Fibroblast of skin of abdomen (primary cell): ENCODE results near the gene CST9.
"Not testable (repeated sequence)": the region's sequence is repeated elsewhere in the genome, so short reads cannot be mapped to it uniquely, and the experiment has no call there.

Experiments
- DNase-seq: peaks from one replicate; pipeline ENCODE4 v3.0.0-alpha.2; 2013

CST9 gene

DNA sequence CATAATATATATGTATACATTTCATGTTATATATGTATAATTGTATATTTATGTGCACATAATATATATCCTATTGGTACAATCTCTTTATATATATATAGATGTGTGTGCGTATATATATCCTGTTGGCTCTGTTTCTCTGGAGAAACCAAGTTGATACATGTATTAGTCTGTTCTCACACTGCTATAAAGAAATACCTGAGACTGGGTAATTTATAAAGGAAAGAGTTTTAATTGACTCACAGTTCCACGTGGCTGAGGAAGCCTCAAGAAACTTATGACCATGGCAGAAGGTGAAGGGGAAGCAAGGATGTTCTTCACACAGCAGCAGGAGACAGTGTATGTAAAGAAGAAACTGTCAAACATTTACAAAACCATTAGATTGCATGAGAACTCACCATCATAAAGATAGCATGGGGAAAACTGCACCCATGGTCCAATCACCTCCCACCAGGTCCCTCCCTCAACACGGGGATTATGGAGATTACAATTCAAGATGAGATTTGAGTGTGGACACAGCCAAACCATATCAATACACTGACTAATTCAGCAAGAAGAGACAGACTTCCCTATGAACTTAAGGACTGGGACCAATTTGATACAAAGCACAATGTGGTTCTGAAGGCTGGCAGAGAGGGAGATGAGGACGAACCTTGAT, 18.1 kb upstream of the CST9 start:
- no peak for DNase-seq

- DNase-seq = peak; percentile 75
Measured at GRCh38 chr20:23622839-23623343, 17.2 kb upstream of the CST9 start.

GRCh38 chr20:23622401-23622800, 16.7 kb upstream of the CST9 start:
- DNase-seq = not testable (repeated sequence)

GRCh38 chr20:23620670-23621386, 15.1 kb upstream of the CST9 start:
- not testable (repeated sequence) for DNase-seq

DNA sequence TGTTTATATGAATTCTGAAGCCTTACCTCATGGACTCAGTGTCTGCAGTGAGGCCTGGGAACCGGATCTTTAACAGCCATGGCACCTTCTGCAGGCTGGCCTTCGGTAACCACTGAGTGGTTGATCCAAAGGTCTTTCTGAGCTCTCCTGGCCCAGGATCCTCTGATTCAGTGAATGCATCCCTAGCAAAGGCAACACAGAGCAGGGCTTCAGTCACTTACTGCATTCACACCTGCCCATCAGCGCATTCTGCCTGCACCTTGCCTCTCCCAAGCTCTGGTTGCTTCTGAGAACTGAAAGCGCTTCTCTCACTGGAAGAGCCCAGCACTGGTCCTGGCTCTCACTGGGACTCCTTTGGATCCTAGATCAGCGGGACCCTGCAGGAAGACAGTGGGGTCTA, 8.4 kb upstream of the CST9 start:
- no peak for DNase-seq

GRCh38 chr20:23613676-23614075, 8.0 kb upstream of the CST9 start:
- DNase-seq = no peak

GRCh38 chr20:23612396-23612795, 6.7 kb upstream of the CST9 start:
- DNase-seq = no peak

DNA sequence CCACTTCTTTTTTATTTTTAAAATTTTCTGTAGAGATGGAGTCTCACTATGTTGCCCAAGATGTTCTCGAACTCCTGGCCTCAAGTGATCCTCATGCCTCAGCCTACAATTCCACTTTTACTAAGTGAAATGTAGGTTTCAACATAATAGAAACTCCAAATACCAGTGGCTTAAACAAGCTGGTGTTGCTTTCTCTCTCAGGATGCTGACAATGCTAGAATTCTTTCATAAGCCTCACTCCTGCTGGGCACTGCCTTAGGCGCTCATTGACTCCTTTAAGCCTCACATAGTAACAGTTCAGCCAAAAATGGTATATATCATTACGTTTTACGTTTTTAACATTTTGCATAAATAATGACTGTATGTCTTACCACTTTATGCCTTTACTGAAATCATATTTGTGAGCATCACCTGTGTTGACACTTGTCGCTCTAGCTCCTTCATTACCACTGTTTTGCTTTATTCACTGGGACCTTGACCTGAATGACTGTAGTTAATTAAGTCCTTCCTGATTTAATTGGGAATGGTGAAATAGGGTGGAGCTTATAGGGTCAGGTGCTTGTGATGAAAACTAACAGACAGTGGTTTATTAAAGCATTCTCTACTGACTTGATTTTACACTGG, 3.9 kb upstream of the CST9 start:
- no peak for DNase-seq

GRCh38 chr20:23608251-23608846, 2.6 kb upstream of the CST9 start:
- DNase-seq = no peak

GRCh38 chr20:23607497-23608245, 2.0 kb upstream of the CST9 start:
- no peak for DNase-seq

DNA sequence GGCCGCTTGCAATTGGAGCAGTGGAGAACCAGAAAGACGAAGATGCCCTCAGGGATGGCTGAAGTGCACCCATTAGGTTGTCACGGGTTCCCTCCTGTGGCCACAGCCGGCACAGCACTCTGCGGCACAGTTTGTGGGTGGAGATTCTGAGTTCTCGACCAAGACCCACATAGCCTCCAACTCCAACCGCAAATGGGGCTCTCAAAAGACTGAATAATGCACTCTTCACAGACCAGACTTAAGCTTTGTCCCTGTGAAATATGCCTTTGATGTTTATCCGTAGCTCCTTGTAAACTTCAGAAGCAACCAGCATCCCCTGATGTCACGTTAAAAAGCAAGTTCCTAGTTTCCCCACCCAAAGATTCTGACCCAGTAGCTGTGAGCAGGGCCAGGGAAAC, 934 bp upstream of the CST9 start:
- peak; percentile 59 for DNase-seq

- DNase-seq = no peak
Measured at GRCh38 chr20:23604306-23604705, 1.4 kb downstream of the CST9 start.

DNA sequence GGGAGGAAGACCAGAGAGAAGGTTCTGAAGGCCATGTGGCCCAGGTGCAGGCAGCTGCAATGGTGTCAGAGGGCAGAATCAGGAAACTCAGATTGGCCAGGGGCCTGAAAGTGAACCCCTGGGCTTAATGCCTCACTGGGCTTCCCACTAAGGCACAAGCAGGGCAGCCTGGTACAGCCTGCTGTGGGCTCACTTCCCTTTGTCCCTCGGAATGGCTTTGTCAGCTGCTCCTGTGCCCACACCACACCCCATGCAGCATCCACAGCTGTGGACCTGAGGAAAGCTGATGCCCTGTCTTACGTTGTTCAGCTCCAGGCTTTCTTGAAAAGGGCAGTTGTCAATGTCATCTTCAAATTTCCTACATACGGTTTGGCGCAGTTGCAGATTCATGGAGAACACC, 2.4 kb downstream of the CST9 start:
- no peak for DNase-seq

GRCh38 chr20:23602699-23603098, 3.0 kb downstream of the CST9 start:
- no peak for DNase-seq

GRCh38 chr20:23602241-23602640, 3.5 kb downstream of the CST9 start:
- no peak for DNase-seq

DNA sequence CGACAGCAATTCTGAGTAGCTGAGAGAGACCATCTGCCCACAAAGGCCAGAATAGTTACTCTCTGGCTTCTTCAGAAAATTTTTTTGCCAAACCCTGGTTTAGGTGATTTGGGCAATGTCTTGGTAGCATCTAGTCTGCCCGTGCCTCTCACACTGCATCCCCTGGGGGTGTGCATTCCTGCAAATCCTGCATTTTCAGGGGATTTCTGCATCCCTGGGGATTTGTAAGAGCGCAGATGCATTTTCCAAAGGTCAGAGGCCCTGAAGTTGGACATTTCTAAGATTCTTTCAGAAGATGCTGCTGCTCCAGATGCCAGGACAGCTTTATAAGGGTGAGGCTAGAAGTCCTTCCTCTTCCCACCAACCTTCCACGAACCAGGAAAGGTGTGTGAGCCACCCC, 4.0 kb downstream of the CST9 start:
- DNase-seq = no peak

DNA sequence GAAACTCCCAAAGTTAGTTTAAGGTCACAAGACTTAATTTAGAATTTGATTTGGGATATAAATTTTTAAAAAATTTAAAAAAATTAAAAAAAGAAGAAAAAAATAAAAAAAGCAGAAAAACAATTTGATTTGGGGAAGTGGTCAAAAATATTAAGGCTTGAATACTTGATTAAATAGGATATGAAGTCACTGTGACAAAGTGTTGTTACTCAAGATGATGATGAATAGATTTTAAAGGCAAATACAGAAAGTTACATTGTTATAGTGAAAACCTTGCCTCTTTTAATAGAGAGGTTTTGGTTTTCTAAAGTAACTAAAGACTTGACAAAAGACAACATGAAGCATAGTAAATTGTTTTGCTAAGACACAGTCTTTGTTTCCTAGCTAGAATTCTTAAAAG, 7.2 kb downstream of the CST9 start:
- DNase-seq = no peak

DNA sequence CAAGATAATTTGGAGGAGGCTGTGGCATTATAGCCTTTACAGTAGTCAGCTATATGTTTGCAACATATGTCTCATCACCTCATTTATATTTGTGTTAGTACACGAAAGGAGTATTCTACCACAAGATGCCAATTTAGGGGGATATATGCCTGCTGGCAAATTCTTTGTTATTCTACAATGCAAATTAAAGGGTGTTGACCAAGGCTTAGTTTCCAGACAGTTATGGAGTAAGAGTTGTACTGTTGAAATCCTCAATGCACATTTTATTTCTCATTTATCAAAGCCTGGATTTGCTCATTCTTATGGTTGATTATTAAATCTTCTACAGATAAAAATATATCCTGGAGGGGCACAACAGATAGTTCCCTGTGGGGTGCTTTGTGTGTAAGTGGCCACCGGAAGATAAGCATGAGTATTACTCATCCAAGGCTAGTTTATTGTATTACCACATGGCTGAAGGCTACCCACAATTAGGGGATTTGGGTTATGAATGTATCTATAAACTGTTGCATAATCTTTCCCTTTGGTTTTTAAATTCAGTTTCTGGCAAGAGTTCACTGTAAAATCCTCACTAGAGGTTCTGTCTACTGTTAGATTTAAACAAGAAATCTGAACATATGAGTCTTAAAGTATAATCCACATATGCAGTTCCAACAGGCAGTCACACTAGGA, 9.0 kb downstream of the CST9 start:
- no peak for DNase-seq

DNA sequence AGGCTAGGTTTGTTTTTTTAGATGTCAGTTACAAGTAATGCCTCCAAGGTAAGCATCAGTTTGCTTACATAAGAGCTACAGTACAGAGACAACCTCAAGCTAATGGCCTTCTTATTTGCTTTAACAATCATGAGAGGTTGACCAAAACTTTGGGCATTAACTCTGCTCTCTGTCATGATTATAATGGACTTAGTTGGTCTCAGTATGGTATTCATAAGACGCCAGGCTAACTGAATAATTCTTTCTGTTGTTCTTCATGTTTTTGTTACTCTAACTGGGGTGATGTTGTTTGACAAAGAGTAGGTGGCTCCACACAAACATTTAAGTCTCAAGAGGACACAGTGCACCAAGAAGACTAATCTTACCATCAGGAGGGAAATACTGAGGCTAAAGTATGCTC, 9.8 kb downstream of the CST9 start:
- DNase-seq = no peak

DNA sequence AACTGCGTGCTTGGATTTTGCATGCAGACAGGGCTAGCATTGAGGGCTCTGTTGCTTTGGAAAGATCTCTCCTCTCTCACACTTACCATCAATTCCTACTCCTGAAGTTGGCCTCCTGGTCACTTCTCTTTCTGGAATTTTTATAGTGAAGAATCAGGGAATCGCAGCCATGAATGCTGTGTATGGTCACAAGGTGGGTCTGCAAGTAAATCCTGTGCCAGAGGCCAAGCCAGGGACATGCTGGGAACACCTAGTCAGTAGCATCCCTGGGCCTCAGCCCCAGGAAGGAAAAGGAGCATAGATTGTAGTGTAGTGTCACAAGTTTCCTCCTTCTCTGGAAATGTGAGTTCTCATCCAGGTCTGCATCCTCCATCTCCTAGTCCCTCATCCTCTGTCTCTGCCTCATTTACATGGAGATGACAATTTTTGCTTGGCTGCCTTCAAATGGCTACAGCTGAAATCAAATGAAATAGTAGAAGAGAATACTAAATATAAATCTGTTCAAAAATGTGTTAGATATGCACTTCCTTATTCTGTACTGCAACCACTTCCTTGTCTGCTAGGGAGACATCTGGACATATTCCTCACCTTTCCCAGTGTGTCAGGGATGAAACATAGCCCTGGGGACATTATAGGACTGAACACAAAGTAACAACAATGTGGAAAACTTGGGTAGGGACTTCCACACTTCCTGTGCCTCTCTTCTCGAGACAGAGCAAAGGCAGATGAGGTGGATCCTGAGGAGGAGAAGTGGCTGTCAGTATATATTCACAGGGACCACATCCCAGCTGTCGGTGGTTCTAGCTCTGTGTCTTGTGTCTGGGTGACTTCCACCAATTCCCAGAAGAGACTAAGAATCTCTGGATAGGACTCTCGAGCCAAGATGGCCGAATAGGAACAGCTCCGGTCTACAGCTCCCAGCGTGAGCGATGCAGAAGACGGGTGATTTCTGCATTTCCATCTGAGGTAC, 17.0 kb downstream of the CST9 start:
- DNase-seq = no peak

DNA sequence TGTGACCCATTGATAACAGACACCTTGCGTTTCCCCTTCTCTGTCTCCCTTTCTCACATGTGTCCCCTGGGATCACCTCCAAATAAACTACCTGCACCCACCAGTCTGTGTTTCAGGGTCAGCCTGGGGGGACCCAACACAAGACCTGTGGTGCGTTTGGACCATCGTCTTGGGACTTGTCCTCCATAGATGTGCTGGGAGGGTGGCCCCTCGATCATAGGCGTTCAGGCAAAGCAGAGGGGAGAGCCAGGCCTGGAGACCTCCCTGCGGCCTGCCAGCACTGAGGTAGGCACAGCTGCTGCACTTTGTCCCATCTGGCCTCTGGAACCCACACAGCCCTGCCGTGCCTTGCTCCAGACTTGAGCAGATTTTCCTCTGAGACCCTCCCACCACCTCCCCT, 18.1 kb downstream of the CST9 start:
- no peak for DNase-seq
